ENCODE data around the gene STAP1.

DNA sequence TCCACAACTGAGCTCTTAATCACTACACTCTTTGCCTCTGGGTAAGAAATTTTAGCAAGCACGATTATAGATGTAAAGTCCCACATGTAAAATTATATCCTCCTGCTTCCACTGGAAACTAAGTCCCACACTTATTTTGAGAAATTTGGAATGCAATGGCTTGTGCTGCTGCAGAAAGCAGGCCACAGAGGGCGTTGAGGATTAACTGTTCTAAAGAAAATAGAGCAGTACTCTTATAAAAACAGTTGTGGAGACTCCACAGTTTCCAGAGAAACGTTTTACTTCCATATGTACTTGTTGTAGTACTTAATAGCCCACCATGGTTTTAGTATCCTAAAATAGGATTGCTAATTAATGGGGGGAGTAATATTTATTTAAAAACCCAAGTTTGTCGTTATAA lies 11.6 kb upstream of the STAP1 start:
- no peak for TF ChIP-seq CREM (CRISPR knock-in tag; IDR thresholded peaks at IDR 0.05)
- TF ChIP-seq, protein P1, sequence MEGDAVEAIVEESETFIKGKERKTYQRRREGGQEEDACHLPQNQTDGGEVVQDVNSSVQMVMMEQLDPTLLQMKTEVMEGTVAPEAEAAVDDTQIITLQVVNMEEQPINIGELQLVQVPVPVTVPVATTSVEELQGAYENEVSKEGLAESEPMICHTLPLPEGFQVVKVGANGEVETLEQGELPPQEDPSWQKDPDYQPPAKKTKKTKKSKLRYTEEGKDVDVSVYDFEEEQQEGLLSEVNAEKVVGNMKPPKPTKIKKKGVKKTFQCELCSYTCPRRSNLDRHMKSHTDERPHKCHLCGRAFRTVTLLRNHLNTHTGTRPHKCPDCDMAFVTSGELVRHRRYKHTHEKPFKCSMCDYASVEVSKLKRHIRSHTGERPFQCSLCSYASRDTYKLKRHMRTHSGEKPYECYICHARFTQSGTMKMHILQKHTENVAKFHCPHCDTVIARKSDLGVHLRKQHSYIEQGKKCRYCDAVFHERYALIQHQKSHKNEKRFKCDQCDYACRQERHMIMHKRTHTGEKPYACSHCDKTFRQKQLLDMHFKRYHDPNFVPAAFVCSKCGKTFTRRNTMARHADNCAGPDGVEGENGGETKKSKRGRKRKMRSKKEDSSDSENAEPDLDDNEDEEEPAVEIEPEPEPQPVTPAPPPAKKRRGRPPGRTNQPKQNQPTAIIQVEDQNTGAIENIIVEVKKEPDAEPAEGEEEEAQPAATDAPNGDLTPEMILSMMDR (IDR thresholded peaks at IDR 0.05) = no peak
- TF ChIP-seq JUN (CRISPR knock-in tag; IDR thresholded peaks at IDR 0.05) = no peak
- TF ChIP-seq, protein P2, sequence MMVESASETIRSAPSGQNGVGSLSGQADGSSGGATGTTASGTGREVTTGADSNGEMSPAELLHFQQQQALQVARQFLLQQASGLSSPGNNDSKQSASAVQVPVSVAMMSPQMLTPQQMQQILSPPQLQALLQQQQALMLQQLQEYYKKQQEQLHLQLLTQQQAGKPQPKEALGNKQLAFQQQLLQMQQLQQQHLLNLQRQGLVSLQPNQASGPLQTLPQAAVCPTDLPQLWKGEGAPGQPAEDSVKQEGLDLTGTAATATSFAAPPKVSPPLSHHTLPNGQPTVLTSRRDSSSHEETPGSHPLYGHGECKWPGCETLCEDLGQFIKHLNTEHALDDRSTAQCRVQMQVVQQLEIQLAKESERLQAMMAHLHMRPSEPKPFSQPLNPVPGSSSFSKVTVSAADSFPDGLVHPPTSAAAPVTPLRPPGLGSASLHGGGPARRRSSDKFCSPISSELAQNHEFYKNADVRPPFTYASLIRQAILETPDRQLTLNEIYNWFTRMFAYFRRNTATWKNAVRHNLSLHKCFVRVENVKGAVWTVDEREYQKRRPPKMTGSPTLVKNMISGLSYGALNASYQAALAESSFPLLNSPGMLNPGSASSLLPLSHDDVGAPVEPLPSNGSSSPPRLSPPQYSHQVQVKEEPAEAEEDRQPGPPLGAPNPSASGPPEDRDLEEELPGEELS (CRISPR knock-in tag; IDR thresholded peaks at IDR 0.05) = no peak
- TF ChIP-seq TEAD4 (CRISPR knock-in tag; IDR thresholded peaks at IDR 0.05) = no peak
- no peak for TF ChIP-seq ETV6 (CRISPR knock-in tag; IDR thresholded peaks at IDR 0.05)
- no peak for TF ChIP-seq SP1 (CRISPR knock-in tag; conservative IDR thresholded peaks at IDR 0.05)
- TF ChIP-seq, protein P3, sequence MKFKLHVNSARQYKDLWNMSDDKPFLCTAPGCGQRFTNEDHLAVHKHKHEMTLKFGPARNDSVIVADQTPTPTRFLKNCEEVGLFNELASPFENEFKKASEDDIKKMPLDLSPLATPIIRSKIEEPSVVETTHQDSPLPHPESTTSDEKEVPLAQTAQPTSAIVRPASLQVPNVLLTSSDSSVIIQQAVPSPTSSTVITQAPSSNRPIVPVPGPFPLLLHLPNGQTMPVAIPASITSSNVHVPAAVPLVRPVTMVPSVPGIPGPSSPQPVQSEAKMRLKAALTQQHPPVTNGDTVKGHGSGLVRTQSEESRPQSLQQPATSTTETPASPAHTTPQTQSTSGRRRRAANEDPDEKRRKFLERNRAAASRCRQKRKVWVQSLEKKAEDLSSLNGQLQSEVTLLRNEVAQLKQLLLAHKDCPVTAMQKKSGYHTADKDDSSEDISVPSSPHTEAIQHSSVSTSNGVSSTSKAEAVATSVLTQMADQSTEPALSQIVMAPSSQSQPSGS (CRISPR knock-in tag; IDR thresholded peaks at IDR 0.05; ENCODE audit: borderline replicate concordance, low read depth) = no peak
- no peak for TF ChIP-seq ZNF138 (CRISPR knock-in tag; conservative IDR thresholded peaks at IDR 0.05)
- no peak for TF ChIP-seq MXD4 (CRISPR knock-in tag; IDR thresholded peaks at IDR 0.05; ENCODE audit: borderline replicate concordance)
- no peak for TF ChIP-seq GABPB1 (CRISPR knock-in tag; IDR thresholded peaks at IDR 0.05)
- TF ChIP-seq, protein P4, sequence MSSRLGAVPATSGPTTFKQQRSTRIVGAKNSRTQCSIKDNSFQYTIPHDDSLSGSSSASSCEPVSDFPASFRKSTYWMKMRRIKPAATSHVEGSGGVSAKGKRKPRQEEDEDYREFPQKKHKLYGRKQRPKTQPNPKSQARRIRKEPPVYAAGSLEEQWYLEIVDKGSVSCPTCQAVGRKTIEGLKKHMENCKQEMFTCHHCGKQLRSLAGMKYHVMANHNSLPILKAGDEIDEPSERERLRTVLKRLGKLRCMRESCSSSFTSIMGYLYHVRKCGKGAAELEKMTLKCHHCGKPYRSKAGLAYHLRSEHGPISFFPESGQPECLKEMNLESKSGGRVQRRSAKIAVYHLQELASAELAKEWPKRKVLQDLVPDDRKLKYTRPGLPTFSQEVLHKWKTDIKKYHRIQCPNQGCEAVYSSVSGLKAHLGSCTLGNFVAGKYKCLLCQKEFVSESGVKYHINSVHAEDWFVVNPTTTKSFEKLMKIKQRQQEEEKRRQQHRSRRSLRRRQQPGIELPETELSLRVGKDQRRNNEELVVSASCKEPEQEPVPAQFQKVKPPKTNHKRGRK (CRISPR knock-in tag; IDR thresholded peaks at IDR 0.05; ENCODE audit: borderline replicate concordance) = no peak
- no peak for TF ChIP-seq RELA (CRISPR knock-in tag; IDR thresholded peaks at IDR 0.05; ENCODE audit: borderline replicate concordance)
- TF ChIP-seq, protein P5, sequence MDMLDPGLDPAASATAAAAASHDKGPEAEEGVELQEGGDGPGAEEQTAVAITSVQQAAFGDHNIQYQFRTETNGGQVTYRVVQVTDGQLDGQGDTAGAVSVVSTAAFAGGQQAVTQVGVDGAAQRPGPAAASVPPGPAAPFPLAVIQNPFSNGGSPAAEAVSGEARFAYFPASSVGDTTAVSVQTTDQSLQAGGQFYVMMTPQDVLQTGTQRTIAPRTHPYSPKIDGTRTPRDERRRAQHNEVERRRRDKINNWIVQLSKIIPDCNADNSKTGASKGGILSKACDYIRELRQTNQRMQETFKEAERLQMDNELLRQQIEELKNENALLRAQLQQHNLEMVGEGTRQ (CRISPR knock-in tag; IDR thresholded peaks at IDR 0.05) = no peak
